Skeletal muscle tissue (tissue), 4 donors: ENCODE data around the gene CLUH. TPM values are rescaled to one million over a fixed set of nuclear protein-coding genes. Genes with fewer than 3 reads are reported as not detected.
"Not testable (repeated sequence)": the region's sequence is repeated elsewhere in the genome, so short reads cannot be mapped to it uniquely, and the experiment has no call there.

Experiments used
- H3K27ac ChIP-seq: one replicate; pipeline ENCODE4 v1.7.0; 2013; ENCODE audit warnings: mild to moderate bottlenecking, low read depth, low read length, inconsistent platforms
- H3K27me3 ChIP-seq, 3 donors: one replicate each; pipeline ENCODE4 v1.7.0; 2013; ENCODE audit warnings: low read length in 3 of 3; ENCODE audit not compliant: control insufficient read depth in 3 of 3, insufficient read depth in 3 of 3
- H3K36me3 ChIP-seq, 3 donors: one replicate each; pipeline ENCODE4 v1.7.0; 2013; ENCODE audit warnings: low read length in 3 of 3; ENCODE audit not compliant: control insufficient read depth in 3 of 3, insufficient read depth in 3 of 3
- H3K4me1 ChIP-seq, 3 donors: one replicate each; pipeline ENCODE4 v1.7.0; 2013; ENCODE audit warnings: low read length in 3 of 3, mild to moderate bottlenecking in 3 of 3; ENCODE audit not compliant: control insufficient read depth in 3 of 3, insufficient read depth in 3 of 3
- H3K4me3 ChIP-seq, 3 donors: one replicate each; pipeline ENCODE4 v1.7.0; 2013; ENCODE audit warnings: low read length in 3 of 3
- H3K9ac ChIP-seq, 3 donors: one replicate each; pipeline ENCODE4 v1.7.0; 2013; ENCODE audit warnings: low read length in 3 of 3, mild to moderate bottlenecking in 3 of 3, moderate library complexity in 2 of 3, low read depth in 1 of 3
- H3K9me3 ChIP-seq, 3 donors: one replicate each; pipeline ENCODE4 v1.7.0; 2013; ENCODE audit warnings: low read length in 3 of 3; ENCODE audit not compliant: control insufficient read depth in 3 of 3
- total RNA-seq: library from RNA; depleted of rRNA; stranded (reverse); fragments of >200 nt; gene quantifications from one replicate; pipeline ENCODE4 v1.2.3, GENCODE V29; 2014
- donor health status: Osteomylitis.

Gene CLUH
- total RNA-seq, 1 donor from 2014 or later: 33.9 TPM

GRCh38 chr17:2703181-2703580, 8.4 kb downstream of the CLUH start:
- Histone ChIP-seq H3K9ac (no peak overlapping the region), H3K27me3 (no peaks in the 10 kb centered on the region), H3K4me1 (peaks cover 27 to 48% (median 45%) of the 10 kb centered on the region in 3 donors), H3K4me3 (no peak overlapping the region), H3K9me3 (no peaks in the 10 kb centered on the region), H3K36me3 (peaks cover 39 to 44% (median 44%) of the 10 kb centered on the region in 3 donors), H3K27ac (no peak overlapping the region)

GRCh38 chr17:2701996-2702741, 9.4 kb downstream of the CLUH start:
- Histone ChIP-seq H3K4me3 (no peak overlapping the region), H3K27ac (no peak overlapping the region), H3K9me3 (no peaks in the 10 kb centered on the region), H3K9ac (peak overlapping the region in 1 of 3 donors; percentile 16), H3K27me3 (no peaks in the 10 kb centered on the region), H3K4me1 (peaks cover 24 to 38% (median 35%) of the 10 kb centered on the region in 3 donors), H3K36me3 (peaks cover 49 to 54% (median 54%) of the 10 kb centered on the region in 3 donors)

- no peaks in the 10 kb centered on the region for H3K27me3 ChIP-seq
- peaks cover 56 to 60% (median 59%) of the 10 kb centered on the region in 3 donors for H3K36me3 ChIP-seq
- no peak overlapping the region for H3K27ac ChIP-seq
- H3K4me3 ChIP-seq: no peak overlapping the region
- H3K9ac ChIP-seq: no peak overlapping the region
- no peaks in the 10 kb centered on the region for H3K9me3 ChIP-seq
- peaks cover 16 to 30% (median 27%) of the 10 kb centered on the region in 3 donors for H3K4me1 ChIP-seq
These were observed 10.2 kb downstream of the CLUH start for GRCh38 chr17:2701161-2701995.

- Histone ChIP-seq H3K27me3 (no peaks in the 10 kb centered on the region), H3K4me1 (peaks cover 9 to 23% (median 19%) of the 10 kb centered on the region in 3 donors), H3K27ac (no peak overlapping the region), H3K9ac (no peak overlapping the region), H3K4me3 (no peak overlapping the region), H3K36me3 (peaks cover 63 to 67% (median 66%) of the 10 kb centered on the region in 3 donors), H3K9me3 (no peaks in the 10 kb centered on the region)
These were observed 10.9 kb downstream of the CLUH start for GRCh38 chr17:2700491-2701141.

DNA sequence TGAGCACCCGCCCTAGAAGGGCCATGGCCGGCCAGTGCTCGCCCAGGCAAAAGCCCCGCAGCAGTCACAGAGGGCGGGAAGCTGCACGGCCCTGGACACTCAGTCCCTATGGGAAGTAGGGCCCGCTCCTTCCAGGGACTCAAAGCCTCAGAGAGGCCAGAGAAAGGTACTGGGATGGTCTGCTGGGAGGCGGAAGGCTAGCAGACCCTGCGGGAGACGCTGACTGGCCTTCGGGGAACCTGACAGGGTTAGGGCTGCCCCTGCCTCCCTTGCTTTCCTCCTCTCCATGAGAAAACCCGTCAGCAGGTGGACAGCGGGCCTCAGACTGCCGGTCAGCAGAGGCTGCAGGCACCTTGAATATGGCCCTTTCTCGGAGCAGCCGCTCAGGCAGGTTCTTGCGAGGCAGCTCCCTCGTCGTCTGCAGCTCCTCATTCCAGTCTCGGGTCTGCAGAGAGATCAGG, 11.5 kb downstream of the CLUH start:
- Histone ChIP-seq H3K9ac (no peak overlapping the region), H3K9me3 (no peaks in the 10 kb centered on the region), H3K36me3 (peaks cover 68 to 73% (median 72%) of the 10 kb centered on the region in 3 donors), H3K4me1 (peaks cover 4 to 17% (median 14%) of the 10 kb centered on the region in 3 donors), H3K27me3 (no peaks in the 10 kb centered on the region), H3K4me3 (no peak overlapping the region), H3K27ac (no peak overlapping the region)

DNA sequence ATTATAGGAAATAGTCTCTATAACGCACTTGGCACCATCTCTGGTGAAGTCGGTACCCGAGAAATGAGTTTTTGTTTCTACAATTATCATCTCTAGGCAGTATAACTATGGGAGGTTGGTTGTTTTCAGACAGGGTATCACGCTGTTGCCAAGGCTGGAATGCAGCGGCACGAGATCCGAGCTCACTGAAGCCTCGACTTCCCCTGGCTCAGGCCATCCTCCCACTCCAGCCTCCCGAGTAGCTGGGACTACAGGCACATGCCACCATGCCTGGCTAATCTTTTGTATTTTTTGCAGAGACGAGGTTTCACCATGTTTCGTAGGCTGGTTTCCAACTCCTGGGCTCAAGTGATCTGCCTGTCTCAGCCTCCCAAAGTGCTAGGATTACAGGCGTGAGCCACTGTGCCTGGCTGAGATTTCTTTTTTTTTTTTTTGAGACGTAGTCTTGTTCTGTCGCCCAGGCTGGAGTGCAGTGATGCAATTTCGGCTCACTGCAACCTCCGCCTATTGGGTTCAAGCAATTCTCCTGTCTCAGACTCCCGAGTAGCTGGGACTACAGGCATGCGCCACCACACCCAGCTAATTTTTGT, 12.3 kb downstream of the CLUH start:
- H3K27me3 ChIP-seq: not testable (repeated sequence)

DNA sequence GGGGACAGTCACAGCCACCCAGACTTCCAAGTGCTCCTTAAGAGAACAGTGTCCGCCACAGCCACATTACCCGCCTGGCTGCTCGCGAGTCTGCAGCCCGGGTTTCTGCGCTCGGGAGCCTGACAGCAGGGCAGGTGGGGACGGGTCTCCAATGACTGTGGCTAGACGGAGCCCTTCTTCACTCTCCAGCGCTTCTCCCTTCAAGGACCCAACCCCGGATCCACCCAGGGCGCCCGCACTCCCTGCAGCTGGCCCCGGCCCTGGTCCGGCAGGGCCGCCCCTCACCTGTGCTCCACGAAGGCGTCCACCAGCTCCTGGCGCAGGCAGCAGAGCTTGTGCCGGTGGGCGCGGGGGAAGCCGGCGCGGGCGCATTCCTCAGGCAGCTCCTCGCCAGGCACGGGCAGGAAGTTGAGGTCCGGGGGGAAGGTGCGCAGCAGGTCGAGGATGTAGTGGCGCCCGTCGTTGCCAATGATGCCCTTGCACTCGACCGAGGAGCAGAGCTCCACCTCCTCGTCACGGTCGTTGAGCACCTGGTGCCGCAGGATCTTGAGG, 13.9 kb downstream of the CLUH start:
- H3K9ac ChIP-seq: no peak overlapping the region
- no peak overlapping the region for H3K4me3 ChIP-seq

More for the DNA sequence above, 12.3 kb downstream of the CLUH start:
- H3K36me3 ChIP-seq: peaks cover 72 to 77% (median 75%) of the 10 kb centered on the region in 3 donors
- H3K9me3 ChIP-seq, H3K4me1 ChIP-seq, H3K27ac ChIP-seq, H3K9ac ChIP-seq, H3K4me3 ChIP-seq: not testable (repeated sequence)

GRCh38 chr17:2695961-2696760, 15.4 kb downstream of the CLUH start:
- H3K9ac ChIP-seq: no peak overlapping the region
- H3K36me3 ChIP-seq: peaks cover 67 to 73% (median 68%) of the 10 kb centered on the region in 3 donors

More for the DNA sequence above, 13.9 kb downstream of the CLUH start:
- H3K27ac ChIP-seq: no peak overlapping the region
- no peaks in the 10 kb centered on the region for H3K9me3 ChIP-seq
- no peaks in the 10 kb centered on the region for H3K27me3 ChIP-seq
- peaks cover 74 to 81% (median 78%) of the 10 kb centered on the region in 3 donors for H3K36me3 ChIP-seq
- peaks cover 0 to 3% (median 0%) of the 10 kb centered on the region in 3 donors for H3K4me1 ChIP-seq

More at GRCh38 chr17:2695961-2696760, 15.4 kb downstream of the CLUH start:
- Histone ChIP-seq H3K27me3 (no peaks in the 10 kb centered on the region), H3K4me1 (peaks cover 0 to 3% (median 0%) of the 10 kb centered on the region in 3 donors), H3K9me3 (no peaks in the 10 kb centered on the region), H3K27ac (no peak overlapping the region), H3K4me3 (no peak overlapping the region)
